T-helper 2 cell treated with Interferon-gamma antibody and Interleukin-4, amounts not matched to agents 5 μg/mL and 100 μg/mL, for 36 hours (primary cell): ENCODE data around the gene ASGR1.
"Not testable (repeated sequence)": the region's sequence is repeated elsewhere in the genome, so short reads cannot be mapped to it uniquely, and the experiment has no call there.

Experiments
- DNase-seq: peaks from one replicate; pipeline ENCODE4 v3.0.0; 2021; ENCODE audit warnings: low spot score
- H3K27ac Mint-ChIP-seq: one replicate; pipeline ENCODE4 v1.8.0; 2021; ENCODE audit warnings: mild to moderate bottlenecking, mixed read lengths
- H3K27me3 Mint-ChIP-seq: one replicate; pipeline ENCODE4 v1.8.0; 2021; ENCODE audit warnings: low read depth, mixed read lengths
- H3K36me3 Mint-ChIP-seq: one replicate; pipeline ENCODE4 v1.8.0; 2021; ENCODE audit warnings: low read depth, mixed read lengths
- H3K4me1 Mint-ChIP-seq: one replicate; pipeline ENCODE4 v1.8.0; 2021; ENCODE audit warnings: low read depth, mixed read lengths
- H3K4me3 Mint-ChIP-seq: one replicate; pipeline ENCODE4 v1.8.0; 2022; ENCODE audit warnings: mild to moderate bottlenecking, moderate library complexity, mixed read lengths
- H3K9me3 Mint-ChIP-seq: one replicate; pipeline ENCODE4 v1.8.0; 2021; ENCODE audit warnings: mixed read lengths

The ASGR1 gene

GRCh38 chr17:7138800-7139381 lies 40.3 kb downstream of the ASGR1 start:
- no peak for DNase-seq
- no peak overlapping the region for H3K27ac Mint-ChIP-seq
- peaks cover 4% of the 10 kb centered on the region for H3K4me1 Mint-ChIP-seq
- no peaks in the 10 kb centered on the region for H3K36me3 Mint-ChIP-seq
- peaks cover 15% of the 10 kb centered on the region for H3K27me3 Mint-ChIP-seq
- no peak overlapping the region for H3K4me3 Mint-ChIP-seq
- H3K9me3 Mint-ChIP-seq = no peaks in the 10 kb centered on the region

- DNase-seq = no peak
- Mint-ChIP-seq H3K4me3 (no peak overlapping the region), H3K27me3 (peaks cover 15% of the 10 kb centered on the region), H3K27ac (no peak overlapping the region), H3K36me3 (no peaks in the 10 kb centered on the region), H3K4me1 (peaks cover 15% of the 10 kb centered on the region), H3K9me3 (no peaks in the 10 kb centered on the region)
These were observed 41.8 kb downstream of the ASGR1 start for GRCh38 chr17:7137171-7137943.

- H3K4me1 Mint-ChIP-seq = peaks cover 15% of the 10 kb centered on the region
- H3K27ac Mint-ChIP-seq = no peak overlapping the region
- H3K36me3 Mint-ChIP-seq = no peaks in the 10 kb centered on the region
- no peaks in the 10 kb centered on the region for H3K9me3 Mint-ChIP-seq
- DNase-seq = peak; percentile 51
- H3K27me3 Mint-ChIP-seq = peaks cover 17% of the 10 kb centered on the region
- H3K4me3 Mint-ChIP-seq = no peak overlapping the region
These were observed 42.8 kb downstream of the ASGR1 start for GRCh38 chr17:7136266-7136877.

GRCh38 chr17:7133916-7134315 lies 45.3 kb downstream of the ASGR1 start:
- peaks cover 15% of the 10 kb centered on the region for H3K4me1 Mint-ChIP-seq
- H3K27me3 Mint-ChIP-seq = peaks cover 18% of the 10 kb centered on the region
- H3K4me3 Mint-ChIP-seq = peak overlapping the region; percentile 68
- DNase-seq = no peak
- H3K36me3 Mint-ChIP-seq = no peaks in the 10 kb centered on the region
- H3K9me3 Mint-ChIP-seq = no peaks in the 10 kb centered on the region
- H3K27ac Mint-ChIP-seq = no peak overlapping the region

- Mint-ChIP-seq H3K4me3 (peak overlapping the region; percentile 68), H3K4me1 (peaks cover 15% of the 10 kb centered on the region), H3K9me3 (no peaks in the 10 kb centered on the region), H3K36me3 (no peaks in the 10 kb centered on the region), H3K27ac (no peak overlapping the region), H3K27me3 (peaks cover 18% of the 10 kb centered on the region)
- DNase-seq = peak; percentile 44
These were observed 45.7 kb downstream of the ASGR1 start for GRCh38 chr17:7133424-7133823.

GRCh38 chr17:7132511-7133094 lies 46.6 kb downstream of the ASGR1 start:
- DNase-seq = peak; percentile 59
- Mint-ChIP-seq H3K4me3 (peak overlapping the region; percentile 48), H3K4me1 (peaks cover 15% of the 10 kb centered on the region)

GRCh38 chr17:7131423-7131791 lies 47.8 kb downstream of the ASGR1 start:
- no peak overlapping the region for H3K4me3 Mint-ChIP-seq
- no peaks in the 10 kb centered on the region for H3K9me3 Mint-ChIP-seq
- H3K27ac Mint-ChIP-seq = no peak overlapping the region
- no peak for DNase-seq
- no peaks in the 10 kb centered on the region for H3K36me3 Mint-ChIP-seq
- peaks cover 15% of the 10 kb centered on the region for H3K4me1 Mint-ChIP-seq
- peaks cover 7% of the 10 kb centered on the region for H3K27me3 Mint-ChIP-seq

More at GRCh38 chr17:7132511-7133094, 46.6 kb downstream of the ASGR1 start:
- Mint-ChIP-seq H3K27me3 (peaks cover 14% of the 10 kb centered on the region), H3K27ac (peak overlapping the region; percentile 71), H3K9me3 (no peaks in the 10 kb centered on the region), H3K36me3 (no peaks in the 10 kb centered on the region)

GRCh38 chr17:7130621-7131422 lies 48.3 kb downstream of the ASGR1 start:
- Mint-ChIP-seq H3K4me1 (peaks cover 12% of the 10 kb centered on the region), H3K9me3 (no peaks in the 10 kb centered on the region), H3K27me3 (peaks cover 5% of the 10 kb centered on the region), H3K4me3 (no peak overlapping the region), H3K27ac (no peak overlapping the region), H3K36me3 (no peaks in the 10 kb centered on the region)
- no peak for DNase-seq

- H3K4me3 Mint-ChIP-seq = no peak overlapping the region
- H3K27me3 Mint-ChIP-seq = peaks cover 5% of the 10 kb centered on the region
- H3K27ac Mint-ChIP-seq = no peak overlapping the region
- H3K9me3 Mint-ChIP-seq = no peaks in the 10 kb centered on the region
- peaks cover 12% of the 10 kb centered on the region for H3K4me1 Mint-ChIP-seq
- H3K36me3 Mint-ChIP-seq = no peaks in the 10 kb centered on the region
- DNase-seq = no peak
These were observed 49.9 kb downstream of the ASGR1 start for GRCh38 chr17:7129311-7129710.

GRCh38 chr17:7128160-7128559 lies 51.0 kb downstream of the ASGR1 start:
- no peak for DNase-seq
- Mint-ChIP-seq H3K9me3 (no peaks in the 10 kb centered on the region), H3K4me3 (no peak overlapping the region), H3K27ac (no peak overlapping the region), H3K36me3 (no peaks in the 10 kb centered on the region), H3K27me3 (peaks cover 5% of the 10 kb centered on the region), H3K4me1 (peaks cover 6% of the 10 kb centered on the region)

GRCh38 chr17:7127501-7127900 lies 51.7 kb downstream of the ASGR1 start:
- not testable (repeated sequence) for H3K36me3 Mint-ChIP-seq, H3K27ac Mint-ChIP-seq, H3K4me3 Mint-ChIP-seq, H3K27me3 Mint-ChIP-seq, H3K4me1 Mint-ChIP-seq, H3K9me3 Mint-ChIP-seq, DNase-seq

- not testable (repeated sequence) for H3K9me3 Mint-ChIP-seq, H3K27me3 Mint-ChIP-seq
These were observed 52.8 kb downstream of the ASGR1 start for GRCh38 chr17:7126386-7126785.

GRCh38 chr17:7124923-7125322 lies 54.2 kb downstream of the ASGR1 start:
- H3K27me3 Mint-ChIP-seq = peaks cover 7% of the 10 kb centered on the region
- DNase-seq = no peak
- no peaks in the 10 kb centered on the region for H3K36me3 Mint-ChIP-seq
- no peaks in the 10 kb centered on the region for H3K9me3 Mint-ChIP-seq
- no peak overlapping the region for H3K27ac Mint-ChIP-seq
- H3K4me1 Mint-ChIP-seq = no peaks in the 10 kb centered on the region
- H3K4me3 Mint-ChIP-seq = no peak overlapping the region

More at GRCh38 chr17:7126386-7126785, 52.8 kb downstream of the ASGR1 start:
- H3K4me3 Mint-ChIP-seq, H3K36me3 Mint-ChIP-seq, H3K27ac Mint-ChIP-seq, DNase-seq, H3K4me1 Mint-ChIP-seq: not testable (repeated sequence)
